ENCODE results near the gene ADAMTS2.

GRCh38 chr5:179287631-179288030 lies 57.6 kb downstream of the ADAMTS2 start:
- TF ChIP-seq CTCF (IDR thresholded peaks at IDR 0.05) (no peak), EZH2 (IDR thresholded peaks at IDR 0.05) (no peak)

All from neural progenitor cell (in vitro differentiated cells).